GM21576 (cell line): ENCODE results near the gene TH.

Source experiments
- ATAC-seq: cut with Tn5 transposase; IDR thresholded peaks from one replicate; pipeline ENCODE4 v1.9.1; 2021; ENCODE audit warnings: mild to moderate bottlenecking, moderate library complexity; ENCODE audit not compliant: unreplicated experiment

Gene TH

DNA sequence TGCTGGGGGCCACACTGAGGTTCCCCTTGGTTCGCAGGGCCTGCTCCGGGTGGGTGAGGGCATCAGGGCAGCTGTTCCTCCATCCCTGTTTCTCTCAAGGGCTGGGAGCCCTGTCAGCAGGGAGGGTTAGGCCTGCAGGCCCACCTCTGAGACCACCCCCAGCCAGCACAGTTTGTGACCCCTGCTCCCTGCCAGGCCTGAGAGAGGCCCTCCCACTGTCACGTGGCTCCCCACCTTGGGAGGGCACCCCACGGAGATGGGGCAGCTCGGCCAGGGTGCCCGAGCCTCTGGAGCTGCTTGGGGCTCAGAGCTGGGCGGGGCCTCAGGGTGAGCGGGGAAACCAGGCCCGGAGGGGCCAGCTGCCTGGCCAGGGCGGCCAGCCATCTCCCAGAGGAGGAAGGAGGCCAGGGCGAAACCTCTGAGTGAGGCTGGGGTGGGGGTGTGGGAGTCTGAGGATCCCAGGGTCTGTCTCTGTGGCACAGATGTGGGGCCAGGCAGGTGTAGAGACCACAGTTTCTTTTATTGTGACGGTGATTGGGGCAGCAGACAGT is 8.1 kb downstream of the TH start:
- no peak for ATAC-seq

GRCh38 chr11:2160736-2161259 is 10.8 kb downstream of the TH start, which contains the start of gene INS:
Gene INS, minus strand, starts transcription at chr11:2161209. Its CDS starts 238 bp downstream, at chr11:2160971.
- no peak for ATAC-seq

DNA sequence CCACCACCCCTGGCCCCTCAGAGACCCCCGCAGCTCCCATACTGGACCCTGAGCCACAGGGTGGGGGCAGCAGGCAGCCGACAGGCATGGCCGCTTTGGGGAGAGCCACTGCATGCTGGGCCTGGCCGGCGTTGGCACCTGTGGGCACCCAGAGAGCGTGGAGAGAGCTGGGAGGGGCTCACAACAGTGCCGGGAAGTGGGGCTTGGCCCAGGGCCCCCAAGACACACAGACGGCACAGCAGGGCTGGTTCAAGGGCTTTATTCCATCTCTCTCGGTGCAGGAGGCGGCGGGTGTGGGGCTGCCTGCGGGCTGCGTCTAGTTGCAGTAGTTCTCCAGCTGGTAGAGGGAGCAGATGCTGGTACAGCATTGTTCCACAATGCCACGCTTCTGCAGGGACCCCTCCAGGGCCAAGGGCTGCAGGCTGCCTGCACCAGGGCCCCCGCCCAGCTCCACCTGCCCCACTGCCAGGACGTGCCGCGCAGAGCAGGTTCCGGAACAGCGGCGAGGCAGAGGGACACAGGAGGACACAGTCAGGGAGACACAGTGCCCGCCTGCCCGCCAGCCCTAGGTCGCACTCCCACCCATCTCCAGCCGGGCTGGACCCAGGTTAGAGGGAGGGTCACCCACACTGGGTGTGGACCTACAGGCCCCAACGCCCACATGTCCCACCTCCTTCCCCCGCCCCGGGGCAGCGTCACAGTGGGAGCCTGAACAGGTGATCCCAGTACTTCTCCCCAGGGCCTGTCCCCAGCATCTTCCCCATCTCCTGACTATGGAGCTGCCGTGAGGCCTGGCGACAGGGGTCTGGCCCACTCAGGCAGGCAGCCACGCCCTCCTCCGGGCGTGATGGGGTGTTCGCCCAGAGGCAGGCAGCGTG is 11.8 kb downstream of the TH start:
- no peak for ATAC-seq

GRCh38 chr11:2158966-2159365 is 12.6 kb downstream of the TH start:
- ATAC-seq = no peak

GRCh38 chr11:2158296-2158737 is 13.3 kb downstream of the TH start:
- ATAC-seq = no peak

DNA sequence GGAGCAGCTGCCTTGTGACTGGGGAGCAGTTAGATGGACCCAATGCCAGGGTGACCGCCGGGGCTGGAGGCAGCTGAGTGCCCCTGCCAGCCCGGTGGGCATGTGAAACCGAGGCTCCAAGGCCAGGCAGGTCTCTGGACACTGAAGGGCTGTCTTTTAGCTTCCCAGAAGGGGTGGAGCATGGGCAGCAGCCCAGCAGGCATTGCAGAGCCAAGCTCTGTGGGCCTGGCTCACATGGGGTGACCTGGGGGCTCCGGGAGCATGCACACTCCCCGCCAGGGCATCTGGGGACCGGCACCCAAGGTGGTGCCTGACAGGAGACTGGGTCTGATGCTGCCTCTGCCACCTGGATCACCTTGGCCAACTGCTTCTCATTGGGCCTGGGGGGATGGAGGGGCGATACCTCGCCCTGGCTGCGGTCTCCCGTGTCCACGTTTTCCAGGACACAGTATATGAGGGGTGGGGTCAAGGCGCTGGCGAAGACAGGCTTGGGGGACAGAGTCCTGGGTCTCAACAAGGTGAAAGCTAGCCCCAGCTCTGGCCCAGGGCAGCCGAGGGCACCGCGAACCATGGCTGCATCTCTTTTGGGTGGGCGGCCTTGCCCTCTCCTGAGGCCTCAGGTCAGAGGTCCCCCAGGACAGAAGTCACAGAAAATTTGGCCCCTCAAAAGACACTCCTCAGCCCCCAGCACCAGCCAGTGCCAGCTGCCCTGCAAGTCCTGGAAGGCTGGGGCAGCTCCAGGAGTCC is 14.1 kb downstream of the TH start:
- ATAC-seq = no peak

- ATAC-seq = no peak
Observed at GRCh38 chr11:2156416-2157182, 15.0 kb downstream of the TH start.

GRCh38 chr11:2155511-2155910 is 16.1 kb downstream of the TH start:
- no peak for ATAC-seq

GRCh38 chr11:2154889-2155288 is 16.7 kb downstream of the TH start:
- no peak for ATAC-seq

- ATAC-seq = no peak
Observed at GRCh38 chr11:2154195-2154585, 17.4 kb downstream of the TH start.

GRCh38 chr11:2153581-2154194 is 17.9 kb downstream of the TH start:
- ATAC-seq = no peak

- ATAC-seq = no peak
Observed at GRCh38 chr11:2151500-2152257, 19.9 kb downstream of the TH start.

GRCh38 chr11:2149864-2150847 is 21.5 kb downstream of the TH start:
- ATAC-seq = no peak

GRCh38 chr11:2149460-2149859 is 22.2 kb downstream of the TH start:
- ATAC-seq = no peak

DNA sequence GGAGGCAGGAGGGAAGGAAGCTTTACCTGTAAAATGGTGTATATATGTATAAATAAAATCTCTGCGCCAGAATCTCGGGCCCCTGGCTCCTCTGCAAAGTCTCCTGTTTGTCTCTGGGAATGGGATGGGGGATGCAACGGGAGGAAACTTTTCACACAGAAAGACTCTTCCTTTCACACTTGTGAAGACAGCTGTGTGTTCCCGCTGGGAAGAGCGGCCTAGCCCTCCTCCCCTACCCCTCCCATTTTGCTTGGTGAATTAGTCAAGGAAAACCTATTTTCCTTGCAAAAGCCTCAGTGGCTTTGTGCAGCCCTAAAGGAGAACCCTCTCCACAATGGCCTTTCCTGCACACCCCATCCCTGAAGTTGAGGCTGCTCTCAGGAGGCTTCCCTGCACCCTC is 23.0 kb downstream of the TH start:
- no peak for ATAC-seq

DNA sequence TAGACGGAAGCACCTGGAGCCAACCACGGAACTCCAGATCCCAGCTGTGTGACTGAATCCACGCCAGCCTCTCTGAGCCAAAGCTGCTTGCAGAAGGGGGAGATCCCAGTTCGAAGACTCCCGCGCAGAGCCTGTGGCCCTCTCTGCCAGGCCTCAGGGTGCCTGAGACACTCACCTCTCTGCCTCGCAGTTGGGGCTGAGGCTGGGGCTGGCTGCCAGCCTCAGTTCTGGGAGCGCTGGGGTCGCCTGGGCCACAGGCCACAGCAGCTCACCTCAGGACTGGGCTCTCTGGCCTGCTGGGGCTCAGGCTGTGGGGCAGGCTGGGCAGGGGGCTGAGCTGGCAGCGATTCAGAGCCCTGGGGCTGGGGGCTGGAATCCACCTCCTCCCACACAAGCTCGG is 24.2 kb downstream of the TH start:
- no peak for ATAC-seq

DNA sequence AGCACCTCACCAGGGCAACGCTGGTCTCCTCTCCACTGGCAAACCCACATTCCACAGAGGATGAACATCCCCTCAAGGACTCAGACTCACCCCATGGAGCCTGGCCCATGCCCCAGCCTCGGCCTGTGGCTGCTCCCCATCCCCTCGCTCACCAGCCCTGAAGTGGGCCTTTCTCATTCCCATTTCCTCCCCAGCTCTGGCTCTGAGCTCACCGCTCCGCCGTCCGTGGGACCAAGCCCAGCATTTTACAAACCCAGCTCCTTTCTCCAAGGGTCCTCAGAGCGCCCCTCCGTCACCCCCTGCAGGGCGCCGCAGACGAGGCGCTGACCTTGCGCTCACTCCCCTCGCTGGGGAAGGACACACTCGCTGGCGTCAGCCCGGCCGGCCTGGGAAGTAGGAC is 25.6 kb downstream of the TH start:
- no peak for ATAC-seq

- no peak for ATAC-seq
Observed at GRCh38 chr11:2144544-2145248, 26.9 kb downstream of the TH start.
